GM23338 (cell line): ENCODE data around the gene RIN3.

ENCODE experiments used
- CREB1 ChIP-seq: fragments of 250-450 bp; sonication (Bioruptor Pico); IDR thresholded peaks from 2 replicates; pipeline ENCODE4 v1.5.0; 2020; ENCODE audit warnings: low read depth, mild to moderate bottlenecking, moderate library complexity
- EZH2 ChIP-seq: fragments of 200-600 bp; sonication (generic); IDR thresholded peaks from one replicate; pipeline ENCODE4 v1.8.0; 2017; ENCODE audit warnings: antibody characterized with exemption, mild to moderate bottlenecking, low read depth; ENCODE audit not compliant: unreplicated experiment
- EZH2phosphoT487 ChIP-seq: fragments of 200-600 bp; sonication (generic); IDR thresholded peaks from one replicate; pipeline ENCODE4 v1.8.1; 2018; ENCODE audit warnings: antibody characterized with exemption; ENCODE audit not compliant: unreplicated experiment
- JUNB ChIP-seq: IDR thresholded peaks from one replicate; pipeline ENCODE4 v1.6.1; 2016; ENCODE audit warnings: antibody characterized with exemption; ENCODE audit not compliant: unreplicated experiment
- NANOG ChIP-seq: IDR thresholded peaks from 2 replicates; pipeline ENCODE4 v1.6.1; 2016; ENCODE audit warnings: antibody characterized with exemption, borderline replicate concordance
- POLR2AphosphoS5 ChIP-seq: IDR thresholded peaks from 2 replicates; pipeline ENCODE4 v1.6.1; 2016; ENCODE audit warnings: antibody characterized with exemption, low read depth
- ZNF114 ChIP-seq: fragments of 250-450 bp; sonication (Bioruptor Pico); IDR thresholded peaks from 2 replicates; pipeline ENCODE4 v1.5.0; 2020; ENCODE audit warnings: mild to moderate bottlenecking, moderate library complexity
- ZNF331 ChIP-seq: fragments of 250-450 bp; sonication (Bioruptor Pico); IDR thresholded peaks from 2 replicates; pipeline ENCODE4 v1.5.0; 2020; ENCODE audit warnings: low read depth, mild to moderate bottlenecking, moderate library complexity
- TF ChIP-seq, protein P1 (sequence below), 2 experiments: fragments of 200-600 bp in 1 of 2; sonication (generic) in 1 of 2; conservative IDR thresholded peaks; 2 replicates each; pipeline versions ENCODE4 v1.5.1 to v1.6.1; 2016 to 2017; ENCODE audit warnings: antibody characterized with exemption in 2 of 2, low read depth in 2 of 2, mild to moderate bottlenecking in 2 of 2, moderate library complexity in 1 of 2
- TF ChIP-seq, protein P2 (sequence below): IDR thresholded peaks from 2 replicates; pipeline ENCODE4 v1.6.1; 2016; ENCODE audit warnings: antibody characterized with exemption
- TF ChIP-seq, protein P3 (sequence below): IDR thresholded peaks from one replicate; pipeline ENCODE4 v1.6.1; 2018; ENCODE audit warnings: antibody characterized with exemption; ENCODE audit not compliant: unreplicated experiment

DNA sequence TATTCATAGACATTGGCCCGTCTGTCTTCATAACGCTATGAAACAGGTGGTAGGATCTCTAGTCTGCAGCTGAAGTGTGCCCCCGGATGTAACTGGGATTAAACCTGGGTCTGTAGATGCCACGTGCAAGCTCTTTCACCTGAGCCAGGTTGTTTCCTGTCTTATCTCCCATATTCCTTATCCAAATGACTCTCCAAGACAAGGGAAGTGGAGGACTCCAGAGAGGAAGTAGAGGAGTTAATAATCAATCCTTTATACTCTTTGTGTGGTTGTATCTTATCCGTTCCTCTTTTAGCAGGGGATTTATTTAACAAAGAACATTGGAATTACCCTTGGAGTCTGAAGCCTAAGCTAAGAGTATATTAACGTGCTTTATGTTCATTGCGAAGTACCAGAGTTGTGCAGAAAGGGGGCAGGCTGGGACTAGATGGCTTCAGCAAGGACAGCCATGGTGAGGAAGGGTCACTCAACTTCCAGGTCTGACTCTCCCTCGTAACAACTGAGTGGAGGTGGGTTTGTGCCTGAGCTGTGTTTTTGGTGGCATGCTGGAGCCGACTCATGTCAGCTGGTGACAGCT lies 82.8 kb downstream of the RIN3 start:
- TF ChIP-seq, protein P1, sequence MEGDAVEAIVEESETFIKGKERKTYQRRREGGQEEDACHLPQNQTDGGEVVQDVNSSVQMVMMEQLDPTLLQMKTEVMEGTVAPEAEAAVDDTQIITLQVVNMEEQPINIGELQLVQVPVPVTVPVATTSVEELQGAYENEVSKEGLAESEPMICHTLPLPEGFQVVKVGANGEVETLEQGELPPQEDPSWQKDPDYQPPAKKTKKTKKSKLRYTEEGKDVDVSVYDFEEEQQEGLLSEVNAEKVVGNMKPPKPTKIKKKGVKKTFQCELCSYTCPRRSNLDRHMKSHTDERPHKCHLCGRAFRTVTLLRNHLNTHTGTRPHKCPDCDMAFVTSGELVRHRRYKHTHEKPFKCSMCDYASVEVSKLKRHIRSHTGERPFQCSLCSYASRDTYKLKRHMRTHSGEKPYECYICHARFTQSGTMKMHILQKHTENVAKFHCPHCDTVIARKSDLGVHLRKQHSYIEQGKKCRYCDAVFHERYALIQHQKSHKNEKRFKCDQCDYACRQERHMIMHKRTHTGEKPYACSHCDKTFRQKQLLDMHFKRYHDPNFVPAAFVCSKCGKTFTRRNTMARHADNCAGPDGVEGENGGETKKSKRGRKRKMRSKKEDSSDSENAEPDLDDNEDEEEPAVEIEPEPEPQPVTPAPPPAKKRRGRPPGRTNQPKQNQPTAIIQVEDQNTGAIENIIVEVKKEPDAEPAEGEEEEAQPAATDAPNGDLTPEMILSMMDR (conservative IDR thresholded peaks at IDR 0.05; ENCODE audit: low read depth in 2 of 2): peak; percentile 49 to 73
- TF ChIP-seq POLR2AphosphoS5: no peak
- no peak for TF ChIP-seq EZH2phosphoT487
- no peak for TF ChIP-seq NANOG
- TF ChIP-seq EZH2: no peak
- TF ChIP-seq JUNB: no peak
- TF ChIP-seq, protein P2, sequence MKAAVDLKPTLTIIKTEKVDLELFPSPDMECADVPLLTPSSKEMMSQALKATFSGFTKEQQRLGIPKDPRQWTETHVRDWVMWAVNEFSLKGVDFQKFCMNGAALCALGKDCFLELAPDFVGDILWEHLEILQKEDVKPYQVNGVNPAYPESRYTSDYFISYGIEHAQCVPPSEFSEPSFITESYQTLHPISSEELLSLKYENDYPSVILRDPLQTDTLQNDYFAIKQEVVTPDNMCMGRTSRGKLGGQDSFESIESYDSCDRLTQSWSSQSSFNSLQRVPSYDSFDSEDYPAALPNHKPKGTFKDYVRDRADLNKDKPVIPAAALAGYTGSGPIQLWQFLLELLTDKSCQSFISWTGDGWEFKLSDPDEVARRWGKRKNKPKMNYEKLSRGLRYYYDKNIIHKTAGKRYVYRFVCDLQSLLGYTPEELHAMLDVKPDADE: no peak
- TF ChIP-seq, protein P3, sequence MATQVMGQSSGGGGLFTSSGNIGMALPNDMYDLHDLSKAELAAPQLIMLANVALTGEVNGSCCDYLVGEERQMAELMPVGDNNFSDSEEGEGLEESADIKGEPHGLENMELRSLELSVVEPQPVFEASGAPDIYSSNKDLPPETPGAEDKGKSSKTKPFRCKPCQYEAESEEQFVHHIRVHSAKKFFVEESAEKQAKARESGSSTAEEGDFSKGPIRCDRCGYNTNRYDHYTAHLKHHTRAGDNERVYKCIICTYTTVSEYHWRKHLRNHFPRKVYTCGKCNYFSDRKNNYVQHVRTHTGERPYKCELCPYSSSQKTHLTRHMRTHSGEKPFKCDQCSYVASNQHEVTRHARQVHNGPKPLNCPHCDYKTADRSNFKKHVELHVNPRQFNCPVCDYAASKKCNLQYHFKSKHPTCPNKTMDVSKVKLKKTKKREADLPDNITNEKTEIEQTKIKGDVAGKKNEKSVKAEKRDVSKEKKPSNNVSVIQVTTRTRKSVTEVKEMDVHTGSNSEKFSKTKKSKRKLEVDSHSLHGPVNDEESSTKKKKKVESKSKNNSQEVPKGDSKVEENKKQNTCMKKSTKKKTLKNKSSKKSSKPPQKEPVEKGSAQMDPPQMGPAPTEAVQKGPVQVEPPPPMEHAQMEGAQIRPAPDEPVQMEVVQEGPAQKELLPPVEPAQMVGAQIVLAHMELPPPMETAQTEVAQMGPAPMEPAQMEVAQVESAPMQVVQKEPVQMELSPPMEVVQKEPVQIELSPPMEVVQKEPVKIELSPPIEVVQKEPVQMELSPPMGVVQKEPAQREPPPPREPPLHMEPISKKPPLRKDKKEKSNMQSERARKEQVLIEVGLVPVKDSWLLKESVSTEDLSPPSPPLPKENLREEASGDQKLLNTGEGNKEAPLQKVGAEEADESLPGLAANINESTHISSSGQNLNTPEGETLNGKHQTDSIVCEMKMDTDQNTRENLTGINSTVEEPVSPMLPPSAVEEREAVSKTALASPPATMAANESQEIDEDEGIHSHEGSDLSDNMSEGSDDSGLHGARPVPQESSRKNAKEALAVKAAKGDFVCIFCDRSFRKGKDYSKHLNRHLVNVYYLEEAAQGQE: no peak
- no peak for TF ChIP-seq CREB1 (CRISPR knock-in tag)
- TF ChIP-seq ZNF114: no peak
- TF ChIP-seq ZNF331 (CRISPR knock-in tag): no peak
